ENCODE results near the gene EIF3I. TPM values are rescaled to one million over a fixed set of nuclear protein-coding genes. Genes with fewer than 3 reads are reported as not detected.

EIF3I gene
- total RNA-seq, 2 experiments from 2014 or later, result 161 to 172 TPM

DNA sequence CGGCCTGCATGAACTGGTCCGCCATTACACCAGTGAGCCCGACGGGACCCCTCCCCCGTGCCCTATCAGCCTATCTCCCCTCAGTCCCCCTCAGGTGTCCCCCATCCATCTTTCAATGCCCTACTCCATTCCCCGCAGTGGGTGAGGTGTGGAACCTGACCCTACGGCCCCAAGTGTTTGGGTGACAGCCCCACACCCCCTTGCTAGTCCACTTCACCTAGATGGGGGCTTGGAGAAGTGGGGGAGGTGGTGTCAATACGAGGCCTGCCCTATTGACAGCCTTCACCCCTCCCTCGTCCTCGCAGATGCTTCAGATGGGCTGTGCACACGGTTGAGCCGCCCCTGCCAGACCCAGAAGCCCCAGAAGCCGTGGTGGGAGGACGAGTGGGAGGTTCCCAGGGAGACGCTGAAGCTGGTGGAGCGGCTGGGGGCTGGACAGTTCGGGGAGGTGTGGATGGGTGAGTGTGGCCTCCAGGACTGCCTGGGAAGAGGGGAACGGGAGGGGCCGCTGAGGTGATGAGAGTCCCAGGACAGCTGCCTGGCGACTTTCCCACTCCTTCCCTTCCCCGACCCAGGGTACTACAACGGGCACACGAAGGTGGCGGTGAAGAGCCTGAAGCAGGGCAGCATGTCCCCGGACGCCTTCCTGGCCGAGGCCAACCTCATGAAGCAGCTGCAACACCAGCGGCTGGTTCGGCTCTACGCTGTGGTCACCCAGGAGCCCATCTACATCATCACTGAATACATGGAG, 54.0 kb downstream of the EIF3I start:
- Mint-ChIP-seq H3K4me1 (peaks cover 37% of the 10 kb centered on the region), H3K27me3 (no peaks in the 10 kb centered on the region), H3K36me3 (ENCODE audit: low read depth) (peaks cover 93% of the 10 kb centered on the region), H3K9me3 (no peaks in the 10 kb centered on the region), H3K27ac (no peak overlapping the region), H3K4me3 (no peak overlapping the region)
- ChIA-PET POLR2A (interaction anchor here (0.8 to 1.5 kb wide), 3 partner anchors 37 to 53 kb away, joined by 3 read pairs; no protein-coding TSS in a partner anchor), CTCF (interaction anchor here (0.6 kb wide), 1 partner anchor 360 kb away, joined by 3 read pairs; no protein-coding TSS in a partner anchor)
- DNase-seq, result no peak

Other genes starting within 250 kb of the EIF3I start
- 100 to 1,000 TPM; 168 to 169 TPM for gene KHDRBS1, start 208.5 kb upstream of the EIF3I start, total RNA-seq
- gene TMEM39B, start 149.5 kb upstream of the EIF3I start, total RNA-seq, result 10 to 100 TPM; 24.5 to 28.0 TPM
- 10 to 100 TPM; 64.3 to 65.1 TPM for gene KPNA6, start 114.4 kb upstream of the EIF3I start, total RNA-seq
- 10 to 100 TPM; 79.8 to 81.2 TPM for gene TXLNA, start 42.7 kb upstream of the EIF3I start, total RNA-seq
- 10 to 100 TPM; 20.2 to 23.5 TPM for gene CCDC28B, start 21.8 kb upstream of the EIF3I start, total RNA-seq
- gene IQCC, start 16.7 kb upstream of the EIF3I start, total RNA-seq, result 1 to 10 TPM; 3.7 to 3.8 TPM
- gene DCDC2B, start 13.3 kb upstream of the EIF3I start, total RNA-seq, result under 1 TPM in 1 of 2 experiments, not detected in 1; 0.13 TPM
- 10 to 100 TPM; 15.3 to 16.4 TPM for gene TMEM234, start 54 bp upstream of the EIF3I start, total RNA-seq
- 1 to 10 TPM in 1 of 2 experiments, under 1 TPM in 1; 0.78 to 1.1 TPM for gene FAM167B, start 24.8 kb downstream of the EIF3I start, total RNA-seq
- gene LCK, start 28.9 kb downstream of the EIF3I start, total RNA-seq, result 100 to 1,000 TPM; 469 to 474 TPM
- gene HDAC1, start 69.7 kb downstream of the EIF3I start, total RNA-seq, result 100 to 1,000 TPM; 180 to 185 TPM
- gene MARCKSL1, start 113.8 kb downstream of the EIF3I start, total RNA-seq, result 10 to 100 TPM; 26.4 to 27.9 TPM
- 10 to 100 TPM; 10.6 to 11.8 TPM for gene FAM229A, start 140.1 kb downstream of the EIF3I start, total RNA-seq
- 1 to 10 TPM in 1 of 2 experiments, under 1 TPM in 1; 0.70 to 1.0 TPM for gene TSSK3, start 140.1 kb downstream of the EIF3I start, total RNA-seq
- gene BSDC1, start 172.0 kb downstream of the EIF3I start, total RNA-seq, result 10 to 100 TPM; 52.5 to 52.6 TPM
- gene ZBTB8B, start 242.7 kb downstream of the EIF3I start, total RNA-seq, result not detected